GM13977 (cell line): ENCODE data around the gene P4HA2.
A peak's percentile ranks its signal among the peaks of the same experiment; 100 is the strongest.

Experiments
- DNase-seq: peaks from one replicate; pipeline ENCODE4 v3.0.0; 2012; ENCODE audit warnings: low spot score
- in situ Hi-C: fragments of 300-500 bp; cut with MboI; formaldehyde crosslinking; loops from one replicate; pipeline ENCODE4 v1.12.0; 2022; ENCODE audit warnings: low sequenced_read_pairs, low pct_unique_long_range_greater_than_20kb, mixed read lengths, inconsistent platforms; ENCODE audit not compliant: unreplicated experiment
- TF ChIP-seq, protein P1 (sequence below): IDR thresholded peaks from 2 replicates; pipeline ENCODE4 v1.5.1; 2012; ENCODE audit warnings: mild to moderate bottlenecking, control low read depth; ENCODE audit not compliant: insufficient read depth; ENCODE audit errors: extremely low read depth, missing control alignments

Gene P4HA2

DNA sequence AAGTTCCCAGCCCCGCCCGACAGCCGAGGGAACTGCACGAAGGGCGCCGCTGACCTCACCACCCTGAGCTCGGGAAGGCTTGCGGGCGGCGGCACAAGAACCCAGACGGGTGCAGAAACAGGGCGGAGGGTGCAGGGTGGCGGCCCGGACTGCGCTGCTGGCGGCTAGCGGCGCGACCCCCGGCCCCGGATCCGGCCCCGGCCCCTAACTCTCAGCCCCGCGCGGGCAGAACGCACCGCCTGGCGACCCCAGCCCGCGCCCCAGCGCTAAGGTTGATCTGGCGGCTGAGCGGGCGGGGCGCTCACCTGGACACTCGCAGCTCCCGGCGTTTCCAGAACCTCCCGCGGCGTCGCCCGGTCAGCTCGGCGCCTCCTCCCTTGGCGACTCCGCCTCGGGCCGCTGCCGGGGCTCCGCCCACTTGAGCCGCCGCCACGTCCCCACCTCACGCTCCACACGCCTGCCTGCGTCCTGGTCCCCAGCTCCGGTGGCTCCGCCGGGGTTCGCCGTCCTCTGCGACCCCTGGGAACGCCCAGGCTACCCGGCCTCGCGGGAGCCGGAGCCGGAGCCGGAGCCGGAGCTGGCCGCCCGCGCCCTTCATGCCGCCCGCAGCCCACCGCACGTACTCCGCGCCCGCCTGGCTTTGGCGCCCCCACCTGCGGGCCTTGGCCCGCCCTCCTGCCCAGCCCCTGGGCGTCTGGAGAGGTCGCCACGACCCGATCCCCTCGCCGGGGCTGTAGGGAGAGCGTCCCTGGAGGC lies at the start of gene P4HA2:
Gene P4HA2, minus strand, starts transcription at position 369 of the 756 bp plus-strand sequence. CDS start 9,227 bp downstream, outside the sequence.
- peak; percentile 94 for DNase-seq
- TF ChIP-seq, protein P1, sequence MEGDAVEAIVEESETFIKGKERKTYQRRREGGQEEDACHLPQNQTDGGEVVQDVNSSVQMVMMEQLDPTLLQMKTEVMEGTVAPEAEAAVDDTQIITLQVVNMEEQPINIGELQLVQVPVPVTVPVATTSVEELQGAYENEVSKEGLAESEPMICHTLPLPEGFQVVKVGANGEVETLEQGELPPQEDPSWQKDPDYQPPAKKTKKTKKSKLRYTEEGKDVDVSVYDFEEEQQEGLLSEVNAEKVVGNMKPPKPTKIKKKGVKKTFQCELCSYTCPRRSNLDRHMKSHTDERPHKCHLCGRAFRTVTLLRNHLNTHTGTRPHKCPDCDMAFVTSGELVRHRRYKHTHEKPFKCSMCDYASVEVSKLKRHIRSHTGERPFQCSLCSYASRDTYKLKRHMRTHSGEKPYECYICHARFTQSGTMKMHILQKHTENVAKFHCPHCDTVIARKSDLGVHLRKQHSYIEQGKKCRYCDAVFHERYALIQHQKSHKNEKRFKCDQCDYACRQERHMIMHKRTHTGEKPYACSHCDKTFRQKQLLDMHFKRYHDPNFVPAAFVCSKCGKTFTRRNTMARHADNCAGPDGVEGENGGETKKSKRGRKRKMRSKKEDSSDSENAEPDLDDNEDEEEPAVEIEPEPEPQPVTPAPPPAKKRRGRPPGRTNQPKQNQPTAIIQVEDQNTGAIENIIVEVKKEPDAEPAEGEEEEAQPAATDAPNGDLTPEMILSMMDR: peak; percentile 15
- in situ Hi-C loops: no loop called here

GRCh38 chr5:132277256-132277655 lies 49.6 kb upstream of the P4HA2 start:
- in situ Hi-C loops: no loop called here
- no peak for DNase-seq
- TF ChIP-seq, protein P1: no peak

DNA sequence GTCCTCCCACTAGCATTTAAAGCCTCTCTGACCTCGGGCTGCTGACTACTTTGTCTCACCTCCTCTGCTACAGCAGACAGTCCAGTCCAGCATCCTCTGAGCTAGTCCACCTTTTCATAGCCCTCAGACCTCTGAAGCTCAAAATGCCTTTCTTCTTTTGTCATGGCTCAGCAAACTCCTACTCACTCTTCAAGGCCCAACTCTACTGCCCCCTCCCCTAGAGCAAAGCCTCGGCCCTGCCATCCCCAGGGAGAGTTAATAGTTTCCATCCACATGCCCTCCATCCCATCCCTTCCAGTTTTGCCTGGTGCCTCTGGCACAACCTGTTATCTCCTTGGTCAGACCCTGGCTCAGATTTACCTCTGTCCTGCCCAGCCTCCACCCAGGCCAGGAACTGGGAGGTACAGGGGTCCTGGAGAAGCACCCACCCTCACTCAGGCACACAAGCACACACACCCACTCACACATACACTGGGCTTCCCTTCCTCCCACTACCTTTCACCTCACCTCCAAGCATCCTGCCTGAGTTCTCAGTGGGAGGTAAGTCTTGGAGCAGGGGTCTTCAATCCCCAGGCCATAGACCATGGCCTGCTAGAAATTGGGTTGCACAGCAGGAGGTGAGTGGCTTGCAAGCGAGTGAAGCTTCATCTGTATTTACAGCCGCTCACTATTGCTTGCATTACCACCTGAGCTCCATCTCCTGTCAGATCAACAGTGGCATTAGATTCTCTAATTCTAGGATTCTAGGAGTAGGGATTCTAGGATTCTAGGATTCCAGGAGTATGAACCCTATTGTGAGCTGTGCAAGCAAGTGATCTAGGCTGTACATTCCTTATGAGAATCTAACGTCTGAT lies 47.9 kb upstream of the P4HA2 start:
- in situ Hi-C loops: no loop called here
- DNase-seq: no peak
- TF ChIP-seq, protein P1: no peak

DNA sequence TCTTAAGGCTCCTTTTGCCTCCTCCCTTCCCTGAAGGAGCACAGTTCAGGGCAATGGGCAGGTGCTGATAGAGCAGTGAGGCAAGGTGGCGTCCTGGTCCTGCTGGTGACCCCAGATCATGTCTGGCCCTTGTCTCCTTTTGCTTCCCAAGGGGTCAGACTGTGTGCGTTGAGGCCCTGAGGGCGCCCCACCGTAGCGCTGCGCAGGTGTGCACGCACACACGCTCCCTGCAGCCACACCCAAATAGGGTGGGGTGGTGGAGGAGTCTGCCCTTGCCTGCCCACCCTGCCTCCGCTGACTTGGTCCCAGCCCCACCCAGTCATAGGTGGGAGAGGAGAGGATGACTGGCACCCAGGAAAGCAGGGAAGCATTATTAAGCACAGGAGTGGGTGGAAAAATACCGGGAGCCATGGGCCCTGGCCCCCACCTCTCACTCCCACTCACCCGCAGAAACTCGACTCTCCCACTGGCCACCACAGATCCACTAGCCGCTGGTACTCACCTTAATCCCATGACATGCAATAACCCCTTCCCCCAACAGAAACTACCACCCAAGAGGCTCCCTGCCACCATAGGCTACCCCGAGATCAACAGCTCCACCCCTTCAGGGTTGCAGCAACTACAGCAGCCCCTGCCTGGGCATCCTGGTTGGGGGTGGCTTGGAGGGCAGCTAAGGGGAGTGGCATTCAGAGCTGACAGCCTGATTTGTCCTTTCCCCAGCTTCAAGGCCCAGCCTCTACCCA lies 46.6 kb upstream of the P4HA2 start:
- in situ Hi-C loops: no loop called here
- TF ChIP-seq, protein P1: no peak
- no peak for DNase-seq

DNA sequence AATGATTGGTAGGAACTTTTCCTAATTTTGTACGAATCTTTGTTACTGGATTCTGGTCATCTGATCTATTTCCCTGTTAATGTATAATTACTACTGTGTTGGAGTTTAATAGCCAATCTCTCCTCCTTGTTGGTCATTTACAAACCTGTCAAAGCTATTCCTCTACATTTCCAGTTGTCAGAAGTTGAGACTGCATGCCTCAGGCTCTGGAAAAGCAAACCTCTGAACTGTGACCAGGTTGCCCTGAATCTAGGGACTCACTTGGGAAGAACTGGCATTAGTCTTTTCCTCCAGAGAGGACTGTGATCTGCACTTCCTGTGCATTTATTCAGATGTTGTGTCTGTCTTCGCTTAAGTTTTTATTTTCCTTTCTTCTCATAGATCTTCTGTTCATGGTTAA lies 46.0 kb upstream of the P4HA2 start:
- in situ Hi-C loops: no loop called here
- TF ChIP-seq, protein P1: no peak

More for the DNA sequence above, 46.0 kb upstream of the P4HA2 start:
- no peak for DNase-seq
